Neuronal stem cell (in vitro differentiated cells): ENCODE measurements around the gene CDC20B.
A peak's percentile ranks its signal among the peaks of the same experiment; 100 is the strongest.

Experiments used
- DNase-seq: peaks from one replicate; pipeline ENCODE4 v3.0.0-alpha.2; 2013; ENCODE audit warnings: low spot score
- H2AFZ ChIP-seq: one replicate; pipeline ENCODE4 v1.6.1; 2013; ENCODE audit warnings: mild to moderate bottlenecking, low read length, inconsistent platforms
- H2AK5ac ChIP-seq: 2 replicates; pipeline ENCODE4 v1.6.1; 2013; ENCODE audit warnings: low read depth, mild to moderate bottlenecking, inconsistent platforms, low read length, moderate library complexity, mixed read lengths
- H2BK120ac ChIP-seq: 2 replicates; pipeline ENCODE4 v1.6.1; 2013; ENCODE audit warnings: low read depth, mild to moderate bottlenecking, inconsistent platforms, low read length, moderate library complexity, mixed read lengths
- H2BK12ac ChIP-seq: one replicate; pipeline ENCODE4 v1.6.1; 2013; ENCODE audit warnings: low read length, inconsistent platforms
- H2BK15ac ChIP-seq: 2 replicates; pipeline ENCODE4 v1.6.1; 2013; ENCODE audit warnings: mild to moderate bottlenecking, low read length, inconsistent platforms, mixed read lengths
- H2BK5ac ChIP-seq: one replicate; pipeline ENCODE4 v1.6.1; 2013; ENCODE audit warnings: inconsistent platforms, mild to moderate bottlenecking, low read length, moderate library complexity
- H3K14ac ChIP-seq: one replicate; pipeline ENCODE4 v1.6.1; 2013; ENCODE audit warnings: low read length, inconsistent platforms
- H3K18ac ChIP-seq: 2 replicates; pipeline ENCODE4 v1.6.1; 2013; ENCODE audit warnings: low read length, inconsistent platforms
- H3K23ac ChIP-seq: 2 replicates; pipeline ENCODE4 v1.6.1; 2013; ENCODE audit warnings: low read depth, mild to moderate bottlenecking, mixed read lengths, low read length, inconsistent platforms; ENCODE audit not compliant: poor library complexity
- H3K27ac ChIP-seq: replicated peaks from 3 replicates; pipeline ENCODE4 v1.5.1; 2013; ENCODE audit warnings: low read length, inconsistent platforms
- H3K27me3 ChIP-seq, 3 experiments: 2 replicates each; pipeline ENCODE4 v1.6.1; 2013; ENCODE audit warnings: low read length in 3 of 3, mild to moderate bottlenecking in 2 of 3, inconsistent platforms in 1 of 3, low read depth in 1 of 3, mixed read lengths in 1 of 3, moderate library complexity in 1 of 3; ENCODE audit not compliant: control insufficient read depth in 3 of 3, insufficient read depth in 3 of 3
- H3K36me3 ChIP-seq, 2 donors: replicated peaks in 1 of 2; 2 replicates each; pipeline ENCODE4 v1.6.1; 2013; ENCODE audit warnings: low read length in 2 of 2; ENCODE audit not compliant: control insufficient read depth in 2 of 2, insufficient read depth in 2 of 2
- H3K4ac ChIP-seq: 2 replicates; pipeline ENCODE4 v1.6.1; 2013; ENCODE audit warnings: inconsistent platforms, mild to moderate bottlenecking, low read length, moderate library complexity
- H3K4me1 ChIP-seq, 2 donors: 1 replicate in 1 of 2; 2 replicates in 1 of 2; pipeline ENCODE4 v1.6.1; 2013; ENCODE audit warnings: low read length in 2 of 2, low read depth in 1 of 2; ENCODE audit not compliant: control insufficient read depth in 2 of 2, insufficient read depth in 1 of 2
- H3K4me2 ChIP-seq: one replicate; pipeline ENCODE4 v1.6.1; 2013; ENCODE audit warnings: mild to moderate bottlenecking, low read length, inconsistent platforms; ENCODE audit not compliant: insufficient read depth, poor library complexity, severe bottlenecking
- H3K4me3 ChIP-seq, 2 donors: 2 replicates each; pipeline ENCODE4 v1.5.1; 2013; ENCODE audit warnings: low read length in 2 of 2, mild to moderate bottlenecking in 2 of 2, inconsistent platforms in 1 of 2, moderate library complexity in 1 of 2
- H3K79me1 ChIP-seq: one replicate; pipeline ENCODE4 v1.6.1; 2013; ENCODE audit warnings: low read depth, mild to moderate bottlenecking, inconsistent platforms, low read length, moderate library complexity
- H3K9ac ChIP-seq: one replicate; pipeline ENCODE4 v1.6.1; 2013; ENCODE audit warnings: mild to moderate bottlenecking, low read depth, low read length, inconsistent platforms; ENCODE audit not compliant: poor library complexity
- H3K9me3 ChIP-seq, 2 donors: replicated peaks in 1 of 2; 2 replicates each; pipeline versions ENCODE3 to v1.6.1; 2013; ENCODE audit warnings: low read length in 2 of 2, mild to moderate bottlenecking in 2 of 2, inconsistent platforms in 1 of 2, low read depth in 1 of 2, mixed read lengths in 1 of 2, moderate library complexity in 1 of 2; ENCODE audit not compliant: control insufficient read depth in 2 of 2, insufficient read depth in 1 of 2
- H4K8ac ChIP-seq: one replicate; pipeline ENCODE4 v1.6.1; 2013; ENCODE audit warnings: low read depth, mild to moderate bottlenecking, inconsistent platforms, low read length, moderate library complexity
- H4K91ac ChIP-seq: one replicate; pipeline ENCODE4 v1.6.1; 2013; ENCODE audit warnings: low read length, low read depth, mild to moderate bottlenecking, inconsistent platforms; ENCODE audit not compliant: poor library complexity
- WGBS, 2 donors: extraction: QIAGEN DNeasy Blood & Tissue Kit; methylation state at CpG; one replicate each; pipeline ENCODE4 v1.1.7; 2013; ENCODE audit warnings: missing lambda C conversion rate in 2 of 2, mixed read lengths in 1 of 2; ENCODE audit not compliant: insufficient read length in 2 of 2, insufficient replicate concordance in 1 of 2; ENCODE audit errors: extremely low coverage in 2 of 2; 5-methylcytosine and 5-hydroxymethylcytosine counted together

The CDC20B gene

GRCh38 chr5:55159763-55160492 is 13.0 kb downstream of the CDC20B start, which contains the start of gene GPX8:
TSS of gene GPX8 (plus strand) at chr5:55160171. CDS start at chr5:55160193, 22 bp downstream.
- Histone ChIP-seq H3K9me3 (peaks cover 0 to 3% of the 10 kb centered on the region in 2 donors), H2AK5ac (no peak within 1 kb of the TSS), H3K4me2 (peak within 1 kb of the TSS; percentile 34), H4K91ac (no peak within 1 kb of the TSS), H3K9ac (no peak within 1 kb of the TSS), H3K4me1 (peaks cover 0 to 2% of the 10 kb centered on the region in 2 donors), H2BK15ac (no peak within 1 kb of the TSS), H3K27me3 (peaks cover 0 to 18% (median 0%) of the 10 kb centered on the region in 3 experiments), H3K27ac (peak within 1 kb of the TSS; percentile 34), H2BK12ac (no peak within 1 kb of the TSS), H3K79me1 (no peaks in the 10 kb centered on the region), H3K36me3 (peaks cover 1 to 35% of the 10 kb centered on the region in 2 donors), H3K23ac (no peak within 1 kb of the TSS), H2BK120ac (no peak within 1 kb of the TSS), H3K4ac (no peak within 1 kb of the TSS), H2AFZ (peak within 1 kb of the TSS; percentile 72), H4K8ac (no peak within 1 kb of the TSS), H3K18ac (no peak within 1 kb of the TSS), H3K4me3 (peak within 1 kb of the TSS; percentile 56 to 79), H2BK5ac (no peak within 1 kb of the TSS), H3K14ac (no peak within 1 kb of the TSS)
- peak; percentile 69 for DNase-seq
- no CpG with 5 or more reads among the region's 10 CpGs for WGBS, 2 donors

GRCh38 chr5:55154873-55155272 is 18.1 kb downstream of the CDC20B start:
- DNase-seq, result no peak
- no CpG with 5 or more reads among the region's 3 CpGs for WGBS, 2 donors
- no peak overlapping the region for H3K4me3 ChIP-seq
- H2AK5ac ChIP-seq, result no peak overlapping the region
- no peak overlapping the region for H4K91ac ChIP-seq
- no peak overlapping the region for H3K23ac ChIP-seq
- H2BK15ac ChIP-seq, result no peak overlapping the region
- no peak overlapping the region for H3K14ac ChIP-seq
- no peak overlapping the region for H3K9ac ChIP-seq
- no peak overlapping the region for H3K27ac ChIP-seq
- H3K79me1 ChIP-seq, result no peaks in the 10 kb centered on the region
- peaks cover 0 to 32% (median 0%) of the 10 kb centered on the region in 3 experiments for H3K27me3 ChIP-seq
- no peak overlapping the region for H2AFZ ChIP-seq
- no peaks in the 10 kb centered on the region for H3K36me3 ChIP-seq
- H3K9me3 ChIP-seq, result peaks cover 0 to 3% of the 10 kb centered on the region in 2 donors
- H3K18ac ChIP-seq, result no peak overlapping the region
- no peak overlapping the region for H2BK12ac ChIP-seq
- H2BK5ac ChIP-seq, result no peak overlapping the region
- H4K8ac ChIP-seq, result no peak overlapping the region
- H3K4me2 ChIP-seq, result no peak overlapping the region
- no peak overlapping the region for H3K4ac ChIP-seq
- H3K4me1 ChIP-seq, result no peaks in the 10 kb centered on the region
- H2BK120ac ChIP-seq, result no peak overlapping the region

GRCh38 chr5:55151923-55152842 is 20.8 kb downstream of the CDC20B start:
- Histone ChIP-seq H3K79me1 (no peaks in the 10 kb centered on the region), H3K23ac (no peak overlapping the region), H4K91ac (no peak overlapping the region), H3K36me3 (no peaks in the 10 kb centered on the region), H4K8ac (no peak overlapping the region), H2AK5ac (no peak overlapping the region), H2BK12ac (no peak overlapping the region), H2BK5ac (no peak overlapping the region), H3K18ac (no peak overlapping the region), H2BK120ac (no peak overlapping the region), H3K4me1 (no peaks in the 10 kb centered on the region), H3K14ac (no peak overlapping the region), H3K4ac (no peak overlapping the region), H3K27me3 (peaks cover 0 to 35% (median 0%) of the 10 kb centered on the region in 3 experiments), H2AFZ (no peak overlapping the region), H2BK15ac (no peak overlapping the region), H3K9me3 (peaks cover 0 to 3% of the 10 kb centered on the region in 2 donors), H3K4me2 (no peak overlapping the region), H3K9ac (no peak overlapping the region), H3K4me3 (no peak overlapping the region), H3K27ac (no peak overlapping the region)
- WGBS, 2 donors, result no CpG with 5 or more reads among the region's 5 CpGs
- no peak for DNase-seq

- Histone ChIP-seq H2BK15ac (no peak overlapping the region), H3K4me1 (no peaks in the 10 kb centered on the region), H2AFZ (no peak overlapping the region), H4K91ac (no peak overlapping the region), H3K79me1 (no peaks in the 10 kb centered on the region), H3K18ac (no peak overlapping the region), H2AK5ac (no peak overlapping the region), H3K9ac (no peak overlapping the region), H3K4me3 (no peak overlapping the region), H3K14ac (no peak overlapping the region), H3K27ac (no peak overlapping the region), H2BK5ac (no peak overlapping the region), H2BK12ac (no peak overlapping the region), H3K4ac (no peak overlapping the region), H3K36me3 (no peaks in the 10 kb centered on the region), H3K23ac (no peak overlapping the region), H4K8ac (no peak overlapping the region), H2BK120ac (no peak overlapping the region), H3K9me3 (no peaks in the 10 kb centered on the region), H3K4me2 (no peak overlapping the region), H3K27me3 (peaks cover 0 to 21% (median 0%) of the 10 kb centered on the region in 3 experiments)
- no peak for DNase-seq
- no CpG with 5 or more reads among the region's 2 CpGs for WGBS, 2 donors
These were observed 23.6 kb downstream of the CDC20B start for GRCh38 chr5:55149308-55149795.
